Measurements from ENCODE around the gene LIPC.

The LIPC gene

GRCh38 chr15:58611731-58612676, 180.2 kb downstream of the LIPC start:
- H3K36me3 ChIP-seq (ENCODE audit: control insufficient read depth in 2 of 2, insufficient read depth in 1 of 2, low read length in 2 of 2) = peaks cover 0 to 7% of the 10 kb centered on the region in 2 experiments; a peak in 1 of 3 replicates
- TF ChIP-seq BCL11B (tag by site-specific recombination; IDR thresholded peaks at IDR 0.05; ENCODE audit: low read depth) = no peak
- TF ChIP-seq PRDM4 (tag by site-specific recombination; IDR thresholded peaks at IDR 0.05) = no peak
- peak; percentile 50 for TF ChIP-seq KLF1 (tag by site-specific recombination; IDR thresholded peaks at IDR 0.05)
- POLR2A ChIA-PET = no interaction called here
- no peak overlapping the region for H3K4me3 ChIP-seq (ENCODE audit: low read depth, low read length)
- CTCF ChIA-PET = no interaction called here
- no peak overlapping the region for H3K27ac ChIP-seq (ENCODE audit: extremely low read depth, low read depth, low read length)
- no peaks in the 10 kb centered on the region for H3K9me3 ChIP-seq (ENCODE audit: control insufficient read depth, insufficient read depth, low read depth, low read length)
- H3K4me1 ChIP-seq (ENCODE audit: control insufficient read depth, insufficient read depth, low read length) = no peaks in the 10 kb centered on the region; the same call in 1 of the 2 replicates

GRCh38 chr15:58616171-58616570, 184.4 kb downstream of the LIPC start:
- CTCF ChIA-PET = interaction anchor here (0.6 kb wide), 1 partner anchor 522 kb away, joined by 3 read pairs; no protein-coding TSS in a partner anchor
- POLR2A ChIA-PET = no interaction called here
- TF ChIP-seq ZNF548 (tag by site-specific recombination; IDR thresholded peaks at IDR 0.05) = no peak
- no peak for TF ChIP-seq ZNF140 (tag by site-specific recombination; IDR thresholded peaks at IDR 0.05)
- TF ChIP-seq ZNF391 (tag by site-specific recombination; IDR thresholded peaks at IDR 0.05; ENCODE audit: borderline replicate concordance, low read depth) = no peak
- no peak for TF ChIP-seq ZNF776 (tag by site-specific recombination; IDR thresholded peaks at IDR 0.05; ENCODE audit: borderline replicate concordance)
- no peak for TF ChIP-seq ZBTB26 (tag by site-specific recombination; optimal IDR thresholded peaks at IDR 0.05)
- TF ChIP-seq ZNF645 (tag by site-specific recombination; IDR thresholded peaks at IDR 0.05) = no peak
- TF ChIP-seq BCL6B (tag by site-specific recombination; IDR thresholded peaks at IDR 0.05) = no peak
- TF ChIP-seq ZNF626 (tag by site-specific recombination; IDR thresholded peaks at IDR 0.05) = no peak
- no peak for TF ChIP-seq ZNF777 (tag by site-specific recombination; IDR thresholded peaks at IDR 0.05; ENCODE audit: borderline replicate concordance)
- no peak for TF ChIP-seq ZFP3 (tag by site-specific recombination; IDR thresholded peaks at IDR 0.05; ENCODE audit: low read depth)
- TF ChIP-seq PRDM4 (tag by site-specific recombination; IDR thresholded peaks at IDR 0.05) = no peak
- Histone ChIP-seq H3K9me3 (ENCODE audit: control insufficient read depth, insufficient read depth, low read depth, low read length) (no peaks in the 10 kb centered on the region), H3K4me1 (ENCODE audit: control insufficient read depth, insufficient read depth, low read length) (no peaks in the 10 kb centered on the region; the same call in 1 of the 2 replicates), H3K36me3 (ENCODE audit: control insufficient read depth in 2 of 2, insufficient read depth in 1 of 2, low read length in 2 of 2) (peaks cover 0 to 6% of the 10 kb centered on the region in 2 experiments; a peak in 2 of 3 replicates), H3K27ac (ENCODE audit: extremely low read depth, low read depth, low read length) (no peak overlapping the region), H3K4me3 (ENCODE audit: low read depth, low read length) (no peak overlapping the region)

All from HEK293 (cell line).